ENCODE measurements around the gene ASCL2. TPM values are rescaled to one million over a fixed set of nuclear protein-coding genes. Genes with fewer than 3 reads are reported as not detected.

The ASCL2 gene, protein sequence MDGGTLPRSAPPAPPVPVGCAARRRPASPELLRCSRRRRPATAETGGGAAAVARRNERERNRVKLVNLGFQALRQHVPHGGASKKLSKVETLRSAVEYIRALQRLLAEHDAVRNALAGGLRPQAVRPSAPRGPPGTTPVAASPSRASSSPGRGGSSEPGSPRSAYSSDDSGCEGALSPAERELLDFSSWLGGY
- total RNA-seq, result not detected in 2 replicates

DNA sequence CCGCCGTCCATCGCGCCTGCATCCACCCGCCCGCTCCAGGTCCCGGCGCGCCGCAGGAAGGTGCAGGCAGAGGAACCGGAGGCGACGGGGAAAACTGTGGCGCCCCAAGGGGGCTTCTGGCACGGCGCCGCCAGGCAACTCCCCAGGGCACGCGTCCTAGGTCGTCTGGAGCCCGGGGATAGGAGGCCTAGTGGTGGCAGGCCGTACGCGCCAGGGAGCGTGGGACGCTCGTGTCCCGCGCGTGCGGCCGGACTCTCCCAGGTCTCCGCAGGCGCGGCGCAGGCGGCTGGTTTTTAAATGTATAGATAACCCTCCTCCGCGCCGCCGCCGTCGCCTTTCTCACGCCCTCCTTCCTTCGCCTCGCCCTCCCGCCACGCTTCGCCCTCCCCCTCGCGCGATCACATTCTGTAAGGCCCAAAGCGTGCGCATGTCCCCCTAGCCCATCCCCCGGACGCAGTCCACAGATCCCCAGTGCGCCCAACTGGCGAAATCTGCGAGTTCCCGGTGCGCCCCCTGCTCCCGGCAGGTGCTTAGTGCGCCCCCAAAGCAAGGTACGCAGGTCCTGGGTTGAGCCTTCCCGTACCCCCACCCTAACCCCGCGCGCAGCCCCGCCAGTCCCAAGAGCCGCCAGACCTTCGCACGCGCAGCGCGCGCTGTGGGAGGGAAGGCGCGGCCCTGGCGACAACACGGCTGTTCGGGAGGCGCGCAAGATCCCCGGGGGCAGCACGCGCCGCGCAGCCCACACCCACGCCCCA lies at the start of gene ASCL2:
Gene ASCL2, minus strand, starts transcription at position 267 of the 755 bp plus-strand sequence. Its CDS starts 256 bp downstream, at position 11.

DNA sequence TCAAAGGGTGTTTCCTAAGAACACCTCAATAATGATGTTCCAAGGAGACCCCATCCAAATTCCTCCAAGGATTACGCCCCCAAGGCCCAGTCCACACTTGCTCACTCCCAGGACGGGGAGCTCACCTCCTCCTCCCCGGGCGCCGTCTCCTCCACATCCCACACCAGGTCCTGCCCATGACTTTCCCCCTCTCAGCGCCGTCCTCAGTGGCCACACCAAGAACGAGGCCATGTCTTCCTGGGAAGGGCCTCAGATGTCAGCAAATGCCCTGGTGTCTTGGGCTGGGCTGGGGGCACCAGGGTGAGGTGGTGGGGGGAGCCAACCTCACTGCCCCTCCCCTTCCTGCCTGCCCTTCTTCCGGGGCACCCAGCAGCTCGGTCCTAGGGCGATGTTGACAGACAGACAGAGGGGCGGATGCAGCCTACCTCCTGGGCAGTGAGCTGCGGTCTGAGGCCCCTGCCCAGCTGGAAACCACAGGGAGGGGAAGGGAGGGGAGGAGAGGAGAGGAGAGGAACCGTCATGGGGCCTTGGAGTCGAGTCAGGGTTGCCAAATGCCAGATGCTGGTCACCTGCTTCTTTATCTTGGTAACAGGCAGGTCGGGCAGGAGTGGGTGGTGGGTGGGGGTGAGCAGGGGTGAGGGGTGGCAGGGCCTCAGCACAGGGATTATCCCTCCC lies 31.4 kb upstream of the ASCL2 start, which contains the start of the genes C11orf21 and TSPAN32:
Gene C11orf21, minus strand, starts transcription at position 288 of the 675 bp plus-strand sequence. Its CDS starts 110 bp downstream, at position 178.
Gene TSPAN32, plus strand, starts transcription at position 383 of the 675 bp plus-strand sequence. Its CDS starts 137 bp downstream, at position 520.

Other genes starting within 250 kb of the ASCL2 start
- 0.60 and 7.3 TPM in 2 replicates for gene IGF2, start 131.2 kb downstream of the ASCL2 start, total RNA-seq
- not detected in 2 replicates for gene INS, start 109.4 kb downstream of the ASCL2 start, total RNA-seq
- gene TH, start 98.8 kb downstream of the ASCL2 start, total RNA-seq, result 0.09 TPM in 1 of 2 replicates, not detected in the other
- not detected in 2 replicates for gene C11orf21, start 31.3 kb upstream of the ASCL2 start, total RNA-seq
- not detected in 2 replicates for gene TSPAN32, start 31.4 kb upstream of the ASCL2 start, total RNA-seq
- gene CD81, start 106.7 kb upstream of the ASCL2 start, total RNA-seq, result 190 and 216 TPM in 2 replicates
- gene TSSC4, start 130.2 kb upstream of the ASCL2 start, total RNA-seq, result 42.1 and 45.6 TPM in 2 replicates
- not detected in 2 replicates for gene TRPM5, start 173.9 kb upstream of the ASCL2 start, total RNA-seq
- gene KCNQ1, start 174.4 kb upstream of the ASCL2 start, total RNA-seq, result 0.34 TPM in 1 of 2 replicates, not detected in the other

All from dermis lymphatic vessel endothelial cell (primary cell).